SK-N-SH (cell line): ENCODE data around the gene NOL8. TPM values are rescaled to one million over a fixed set of nuclear protein-coding genes. Genes with fewer than 3 reads are reported as not detected.

Source experiments
- CTCF ChIA-PET: fragments of 300-600, 350-600 bp; formaldehyde crosslinking; extraction: SDS; loops from one replicate; lab custom pipeline; 2021; lab: Yijun Ruan, JAX
- POLR2A ChIA-PET: fragments of 350-600 bp; sonication (Branson Sonifier 250); formaldehyde crosslinking; extraction: SDS; loops from one replicate; lab custom pipeline; 2020; ENCODE audit warnings: antibody characterized with exemption, inconsistent platforms; lab: Yijun Ruan, JAX
- DNase-seq: peaks from one replicate; pipeline ENCODE4 v3.0.0; 2012
- H2AFZ ChIP-seq: fragments of 200-600 bp; sonication (generic); 2 replicates; pipeline ENCODE4 v1.8.1; 2016; ENCODE audit warnings: antibody characterized with exemption, mild to moderate bottlenecking, low read depth
- H3F3A ChIP-seq: fragments of 200-600 bp; sonication (generic); replicated peaks from 2 replicates; pipeline ENCODE3; 2016; ENCODE audit warnings: antibody characterized with exemption, mild to moderate bottlenecking; ENCODE audit not compliant: insufficient read depth
- H3K27ac ChIP-seq, 2 experiments: fragments of 200-500 bp in 1 of 2; fragments of 200-600 bp in 1 of 2; sonication (Bioruptor generic) in 1 of 2; sonication (generic), shearing (Covaris generic) in 1 of 2; 2 replicates each; pipeline versions ENCODE4 v1.5.1 to v1.6.1; 2014 to 2016; ENCODE audit warnings: low read depth in 2 of 2, inconsistent platforms in 1 of 2, low read length in 1 of 2, mild to moderate bottlenecking in 1 of 2, mixed read lengths in 1 of 2
- H3K27me3 ChIP-seq: fragments of 200-600 bp; sonication (generic), shearing (Covaris generic); 2 replicates; pipeline ENCODE4 v1.6.1; 2016; ENCODE audit warnings: mixed run types; ENCODE audit not compliant: insufficient read depth
- H3K36me3 ChIP-seq, 2 experiments: fragments of 200-500 bp in 1 of 2; fragments of 200-600 bp in 1 of 2; sonication (Bioruptor generic) in 1 of 2; sonication (generic) in 1 of 2; replicated peaks in 1 of 2; 2 replicates each; pipeline versions ENCODE3 to v1.5.1; 2014 to 2016; ENCODE audit warnings: low read length in 1 of 2, mild to moderate bottlenecking in 1 of 2; ENCODE audit not compliant: insufficient read depth in 2 of 2, control insufficient read depth in 1 of 2
- H3K4me1 ChIP-seq, 2 experiments: fragments of 200-500 bp in 1 of 2; fragments of 200-600 bp in 1 of 2; sonication (Bioruptor generic) in 1 of 2; sonication (generic), shearing (Covaris generic) in 1 of 2; 2 replicates each; pipeline versions ENCODE4 v1.5.1 to v1.6.1; 2014 to 2016; ENCODE audit warnings: low read depth in 1 of 2, low read length in 1 of 2, mixed run types in 1 of 2; ENCODE audit not compliant: insufficient read depth in 2 of 2, control insufficient read depth in 1 of 2
- H3K4me2 ChIP-seq: fragments of 200-600 bp; sonication (generic), shearing (Covaris generic); 2 replicates; pipeline ENCODE4 v1.6.1; 2017; ENCODE audit warnings: mixed run types
- H3K4me3 ChIP-seq, 2 experiments: fragments of 200-500 bp in 1 of 2; fragments of 200-600 bp in 1 of 2; sonication (Bioruptor generic) in 1 of 2; sonication (generic), shearing (Covaris generic) in 1 of 2; 2 replicates each; pipeline versions ENCODE4 v1.5.1 to v1.8.1; 2014 to 2016; ENCODE audit warnings: low read depth in 2 of 2, inconsistent platforms in 1 of 2, low read length in 1 of 2, mild to moderate bottlenecking in 1 of 2, mixed read lengths in 1 of 2, moderate library complexity in 1 of 2
- H3K79me2 ChIP-seq: fragments of 200-600 bp; sonication (generic); 2 replicates; pipeline ENCODE4 v1.8.1; 2017; ENCODE audit warnings: mild to moderate bottlenecking; ENCODE audit not compliant: insufficient read depth
- H3K9ac ChIP-seq: fragments of 200-600 bp; sonication (generic); 2 replicates; pipeline ENCODE4 v1.6.1; 2017; ENCODE audit warnings: mixed run types
- H3K9me2 ChIP-seq: fragments of 200-600 bp; sonication (generic); 2 replicates; pipeline ENCODE4 v1.6.1; 2017; ENCODE audit warnings: mixed run types
- H3K9me3 ChIP-seq: fragments of 200-600 bp; sonication (generic); 2 replicates; pipeline ENCODE4 v1.6.1; 2017; ENCODE audit warnings: mixed run types, mild to moderate bottlenecking, moderate library complexity
- H4K20me1 ChIP-seq: fragments of 200-600 bp; sonication (generic); 2 replicates; pipeline ENCODE4 v1.6.1; 2017; ENCODE audit warnings: mild to moderate bottlenecking, mixed run types; ENCODE audit not compliant: insufficient read depth
- CHD2 ChIP-seq: fragments of 150-350 bp; IDR thresholded peaks from 2 replicates; pipeline ENCODE4 v1.6.1; 2018; ENCODE audit warnings: low read length; ENCODE audit not compliant: partially characterized antibody
- FOSL2 ChIP-seq: IDR thresholded peaks from 2 replicates; pipeline ENCODE4 v1.4.0; 2012; ENCODE audit warnings: low read depth, mild to moderate bottlenecking, moderate library complexity, borderline replicate concordance
- FOXM1 ChIP-seq: IDR thresholded peaks from 2 replicates; pipeline ENCODE4 v1.4.0; 2012; ENCODE audit warnings: low read depth, mild to moderate bottlenecking
- GABPA ChIP-seq: IDR thresholded peaks from 2 replicates; pipeline ENCODE4 v1.4.0; 2012; ENCODE audit warnings: low read depth, mild to moderate bottlenecking
- GATA2 ChIP-seq: sonication (generic); formaldehyde crosslinking; IDR thresholded peaks from 2 replicates; pipeline ENCODE4 v1.5.0; 2020; ENCODE audit warnings: mild to moderate bottlenecking, missing genetic modification reagents
- NRF1 ChIP-seq: IDR thresholded peaks from 2 replicates; pipeline ENCODE4 v1.6.1; 2012; ENCODE audit warnings: low read depth, mild to moderate bottlenecking, low read length
- RCOR1 ChIP-seq: fragments of 150-350 bp; IDR thresholded peaks from 2 replicates; pipeline ENCODE4 v1.6.1; 2017; ENCODE audit warnings: antibody characterized with exemption, low read length
- SIN3A ChIP-seq: IDR thresholded peaks from 2 replicates; pipeline ENCODE4 v1.6.1; 2012; ENCODE audit warnings: low read depth, mild to moderate bottlenecking, low read length, moderate library complexity, borderline replicate concordance
- SMC3 ChIP-seq: IDR thresholded peaks from 2 replicates; pipeline ENCODE4 v1.6.1; 2012; ENCODE audit warnings: low read depth, low read length, improper control_type of control experiment
- TAF1 ChIP-seq: IDR thresholded peaks from 2 replicates; pipeline ENCODE4 v1.6.1; 2012; ENCODE audit warnings: low read depth, mild to moderate bottlenecking, low read length, moderate library complexity, borderline replicate concordance
- TCF12 ChIP-seq: IDR thresholded peaks from 2 replicates; pipeline ENCODE4 v1.4.0; 2012
- TEAD4 ChIP-seq: IDR thresholded peaks from 2 replicates; pipeline ENCODE4 v1.4.0; 2012; ENCODE audit warnings: mild to moderate bottlenecking, borderline replicate concordance; ENCODE audit not compliant: insufficient read depth
- WGBS: methylation state at CpG from one replicate; pipeline ENCODE4 v1.1.6; 2017; ENCODE audit warnings: low lambda C conversion rate; 5-methylcytosine and 5-hydroxymethylcytosine counted together
- polyA plus RNA-seq, 3 experiments: library from polyadenylated mRNA; depleted of rRNA; stranded (reverse); fragments of >200 nt; gene quantifications; 2 replicates each; pipeline ENCODE4 v1.2.3, GENCODE V29; 2012
- TF ChIP-seq, protein P1 (sequence below): IDR thresholded peaks from 2 replicates; pipeline ENCODE4 v1.6.1; 2012; ENCODE audit warnings: mild to moderate bottlenecking, low read depth, low read length, moderate library complexity
- TF ChIP-seq, protein P2 (sequence below): fragments of 200-600 bp; sonication (generic); IDR thresholded peaks from 2 replicates; pipeline ENCODE4 v1.6.1; 2017; ENCODE audit warnings: antibody characterized with exemption, mild to moderate bottlenecking, moderate library complexity

The NOL8 gene
- polyA plus RNA-seq, 1 of the 3 experiments (the other 2 are of a cell fraction): 9.6 TPM

DNA sequence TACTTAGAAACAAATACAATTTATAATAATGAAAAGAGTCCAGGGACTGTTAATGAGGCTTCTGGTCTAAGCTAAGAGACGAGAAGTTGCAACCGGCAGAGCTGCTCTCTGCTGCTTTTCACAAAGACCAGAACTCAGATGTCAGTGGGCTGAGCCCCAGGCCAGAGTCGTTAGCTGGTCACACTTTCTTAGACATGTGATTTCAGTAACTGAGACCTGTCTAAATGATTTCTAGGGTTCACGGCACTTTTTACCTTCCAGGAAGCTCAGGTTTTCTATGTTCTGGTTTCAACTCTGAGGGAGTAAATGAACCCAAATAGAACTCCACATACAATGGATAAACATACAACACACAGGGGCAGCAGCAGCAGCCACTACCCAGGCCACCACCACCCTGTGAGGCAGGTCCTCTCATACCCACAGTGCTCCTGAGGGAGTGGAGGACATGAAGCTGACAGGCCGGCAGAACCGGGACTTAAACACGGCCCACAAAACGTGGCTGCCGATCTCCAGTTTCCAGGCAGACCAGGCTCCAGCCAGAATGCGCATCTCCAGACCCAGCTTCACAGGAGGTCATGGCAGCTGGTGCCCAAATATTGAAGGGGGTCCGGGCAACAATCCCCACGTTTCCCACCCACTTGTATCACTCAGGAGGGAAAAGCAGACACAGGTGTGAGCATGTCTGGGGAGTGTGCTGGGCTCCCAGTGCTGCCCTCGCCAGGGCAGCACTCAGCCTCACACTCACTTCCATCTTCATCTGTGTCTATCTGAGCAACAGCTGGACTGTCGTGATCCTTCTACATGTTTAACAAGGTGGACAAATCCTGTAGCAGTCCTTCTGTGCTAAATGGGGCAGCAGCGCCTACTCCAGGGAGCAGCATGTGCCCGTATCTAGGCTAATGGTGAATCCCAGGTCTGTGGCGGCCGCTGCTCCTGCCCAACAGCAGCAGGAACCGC lies 70.5 kb downstream of the NOL8 start (continued):
- TF ChIP-seq, protein P1, sequence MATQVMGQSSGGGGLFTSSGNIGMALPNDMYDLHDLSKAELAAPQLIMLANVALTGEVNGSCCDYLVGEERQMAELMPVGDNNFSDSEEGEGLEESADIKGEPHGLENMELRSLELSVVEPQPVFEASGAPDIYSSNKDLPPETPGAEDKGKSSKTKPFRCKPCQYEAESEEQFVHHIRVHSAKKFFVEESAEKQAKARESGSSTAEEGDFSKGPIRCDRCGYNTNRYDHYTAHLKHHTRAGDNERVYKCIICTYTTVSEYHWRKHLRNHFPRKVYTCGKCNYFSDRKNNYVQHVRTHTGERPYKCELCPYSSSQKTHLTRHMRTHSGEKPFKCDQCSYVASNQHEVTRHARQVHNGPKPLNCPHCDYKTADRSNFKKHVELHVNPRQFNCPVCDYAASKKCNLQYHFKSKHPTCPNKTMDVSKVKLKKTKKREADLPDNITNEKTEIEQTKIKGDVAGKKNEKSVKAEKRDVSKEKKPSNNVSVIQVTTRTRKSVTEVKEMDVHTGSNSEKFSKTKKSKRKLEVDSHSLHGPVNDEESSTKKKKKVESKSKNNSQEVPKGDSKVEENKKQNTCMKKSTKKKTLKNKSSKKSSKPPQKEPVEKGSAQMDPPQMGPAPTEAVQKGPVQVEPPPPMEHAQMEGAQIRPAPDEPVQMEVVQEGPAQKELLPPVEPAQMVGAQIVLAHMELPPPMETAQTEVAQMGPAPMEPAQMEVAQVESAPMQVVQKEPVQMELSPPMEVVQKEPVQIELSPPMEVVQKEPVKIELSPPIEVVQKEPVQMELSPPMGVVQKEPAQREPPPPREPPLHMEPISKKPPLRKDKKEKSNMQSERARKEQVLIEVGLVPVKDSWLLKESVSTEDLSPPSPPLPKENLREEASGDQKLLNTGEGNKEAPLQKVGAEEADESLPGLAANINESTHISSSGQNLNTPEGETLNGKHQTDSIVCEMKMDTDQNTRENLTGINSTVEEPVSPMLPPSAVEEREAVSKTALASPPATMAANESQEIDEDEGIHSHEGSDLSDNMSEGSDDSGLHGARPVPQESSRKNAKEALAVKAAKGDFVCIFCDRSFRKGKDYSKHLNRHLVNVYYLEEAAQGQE: no peak
- TF ChIP-seq, protein P2, sequence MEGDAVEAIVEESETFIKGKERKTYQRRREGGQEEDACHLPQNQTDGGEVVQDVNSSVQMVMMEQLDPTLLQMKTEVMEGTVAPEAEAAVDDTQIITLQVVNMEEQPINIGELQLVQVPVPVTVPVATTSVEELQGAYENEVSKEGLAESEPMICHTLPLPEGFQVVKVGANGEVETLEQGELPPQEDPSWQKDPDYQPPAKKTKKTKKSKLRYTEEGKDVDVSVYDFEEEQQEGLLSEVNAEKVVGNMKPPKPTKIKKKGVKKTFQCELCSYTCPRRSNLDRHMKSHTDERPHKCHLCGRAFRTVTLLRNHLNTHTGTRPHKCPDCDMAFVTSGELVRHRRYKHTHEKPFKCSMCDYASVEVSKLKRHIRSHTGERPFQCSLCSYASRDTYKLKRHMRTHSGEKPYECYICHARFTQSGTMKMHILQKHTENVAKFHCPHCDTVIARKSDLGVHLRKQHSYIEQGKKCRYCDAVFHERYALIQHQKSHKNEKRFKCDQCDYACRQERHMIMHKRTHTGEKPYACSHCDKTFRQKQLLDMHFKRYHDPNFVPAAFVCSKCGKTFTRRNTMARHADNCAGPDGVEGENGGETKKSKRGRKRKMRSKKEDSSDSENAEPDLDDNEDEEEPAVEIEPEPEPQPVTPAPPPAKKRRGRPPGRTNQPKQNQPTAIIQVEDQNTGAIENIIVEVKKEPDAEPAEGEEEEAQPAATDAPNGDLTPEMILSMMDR: no peak
- TF ChIP-seq TEAD4: no peak
- TF ChIP-seq TCF12: no peak
- TF ChIP-seq GABPA: no peak

DNA sequence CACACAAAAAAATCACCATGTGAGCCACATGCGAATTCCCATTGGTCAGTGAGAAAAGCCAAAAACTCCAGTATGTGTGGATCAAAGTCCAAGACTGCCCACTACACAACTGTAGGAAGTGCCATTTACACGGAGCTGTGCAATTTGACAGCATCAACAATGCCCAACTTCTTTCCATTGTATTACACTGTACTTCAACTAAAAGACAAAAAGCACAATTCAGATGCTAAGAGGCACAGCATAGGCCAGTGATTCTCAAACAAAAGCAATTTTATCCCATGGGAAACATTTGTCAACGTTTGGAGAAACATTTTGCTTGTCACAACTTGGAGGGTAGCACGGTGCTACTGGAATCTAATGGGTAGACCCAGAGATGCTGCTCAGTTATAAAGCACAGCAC lies 71.5 kb downstream of the NOL8 start:
- Histone ChIP-seq H3K4me1 (no peaks in the 10 kb centered on the region), H3K4me2 (no peak overlapping the region), H3K9ac (no peak overlapping the region), H3F3A (peaks cover 4% of the 10 kb centered on the region), H3K36me3 (peaks cover 78 to 94% of the 10 kb centered on the region in 2 experiments), H4K20me1 (no peaks in the 10 kb centered on the region), H3K27ac (no peak overlapping the region), H3K9me3 (no peaks in the 10 kb centered on the region), H2AFZ (no peak overlapping the region), H3K27me3 (no peaks in the 10 kb centered on the region), H3K9me2 (no peaks in the 10 kb centered on the region), H3K79me2 (no peaks in the 10 kb centered on the region), H3K4me3 (no peak overlapping the region)
- no peak for DNase-seq
- 75% methylated on average over 4 of the region's 4 CpGs for WGBS
- TF ChIP-seq TAF1 (no peak), SIN3A (no peak), SMC3 (no peak), FOSL2 (no peak), CHD2 (no peak), FOXM1 (no peak), GATA2 (CRISPR knock-in tag) (no peak), NRF1 (no peak), RCOR1 (no peak), GABPA (no peak)
- TF ChIP-seq, protein P2: no peak
- CTCF ChIA-PET: interaction anchor here (7.2 kb wide), 1 partner anchor 114 kb away, joined by 50 read pairs; no protein-coding TSS in a partner anchor
- POLR2A ChIA-PET: no interaction called here
